ENCODE results near the gene RAP1GAP2. TPM values are rescaled to one million over a fixed set of nuclear protein-coding genes. Genes with fewer than 3 reads are reported as not detected.
"Not testable (repeated sequence)": the region's sequence is repeated elsewhere in the genome, so short reads cannot be mapped to it uniquely, and the experiment has no call there.

The RAP1GAP2 gene
- polyA plus RNA-seq, 4 donors, result 17.6 to 32.1 (median 25.0) TPM

DNA sequence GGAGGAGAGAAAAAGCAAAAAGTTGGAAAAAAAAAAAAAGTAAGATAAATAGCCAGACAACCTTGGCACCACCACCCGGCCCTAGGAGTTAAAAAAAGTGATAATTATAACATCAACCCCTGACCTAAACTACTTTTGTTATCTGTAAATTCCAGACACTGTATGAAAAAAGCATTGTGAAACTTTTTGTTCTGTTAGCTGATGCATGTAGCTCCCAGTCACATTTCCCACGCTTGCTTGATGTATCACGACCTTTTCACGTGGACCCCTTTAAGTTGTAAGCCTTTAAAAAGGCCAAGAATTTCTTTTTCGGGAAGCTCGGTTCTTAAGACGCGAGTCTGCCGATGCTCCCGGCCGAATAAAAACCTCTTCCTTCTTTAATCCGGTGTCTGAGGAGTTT is 10.9 kb upstream of the RAP1GAP2 start:
- not testable (repeated sequence) for DNase-seq (ENCODE audit: low read depth in 4 of 4, low spot score in 2 of 4)

GRCh38 chr17:2786176-2786881 is 9.9 kb upstream of the RAP1GAP2 start:
- peak; percentile 52 to 83 (median 74) for DNase-seq (ENCODE audit: low read depth in 4 of 4, low spot score in 2 of 4)

DNA sequence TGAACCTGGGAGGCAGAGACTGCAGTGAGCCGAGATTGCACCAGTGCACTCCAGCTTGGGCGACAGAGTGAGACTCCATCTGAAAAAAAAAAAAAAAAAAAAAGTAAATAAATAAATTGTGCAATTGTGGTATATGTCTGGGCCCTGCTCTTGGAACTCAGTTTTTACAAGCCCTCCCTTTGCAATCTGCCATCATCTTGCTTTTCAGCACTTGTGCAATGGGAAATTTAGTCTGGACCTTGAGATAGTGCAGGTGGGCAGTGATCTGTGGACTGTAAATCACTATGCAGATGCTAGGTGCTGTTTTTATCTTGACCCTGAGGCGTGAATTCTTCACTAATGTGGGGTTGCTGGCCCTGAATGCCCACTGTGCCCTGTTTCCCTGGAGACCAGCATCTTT is 6.5 kb upstream of the RAP1GAP2 start:
- DNase-seq (ENCODE audit: low read depth in 4 of 4, low spot score in 2 of 4), result no peak

DNA sequence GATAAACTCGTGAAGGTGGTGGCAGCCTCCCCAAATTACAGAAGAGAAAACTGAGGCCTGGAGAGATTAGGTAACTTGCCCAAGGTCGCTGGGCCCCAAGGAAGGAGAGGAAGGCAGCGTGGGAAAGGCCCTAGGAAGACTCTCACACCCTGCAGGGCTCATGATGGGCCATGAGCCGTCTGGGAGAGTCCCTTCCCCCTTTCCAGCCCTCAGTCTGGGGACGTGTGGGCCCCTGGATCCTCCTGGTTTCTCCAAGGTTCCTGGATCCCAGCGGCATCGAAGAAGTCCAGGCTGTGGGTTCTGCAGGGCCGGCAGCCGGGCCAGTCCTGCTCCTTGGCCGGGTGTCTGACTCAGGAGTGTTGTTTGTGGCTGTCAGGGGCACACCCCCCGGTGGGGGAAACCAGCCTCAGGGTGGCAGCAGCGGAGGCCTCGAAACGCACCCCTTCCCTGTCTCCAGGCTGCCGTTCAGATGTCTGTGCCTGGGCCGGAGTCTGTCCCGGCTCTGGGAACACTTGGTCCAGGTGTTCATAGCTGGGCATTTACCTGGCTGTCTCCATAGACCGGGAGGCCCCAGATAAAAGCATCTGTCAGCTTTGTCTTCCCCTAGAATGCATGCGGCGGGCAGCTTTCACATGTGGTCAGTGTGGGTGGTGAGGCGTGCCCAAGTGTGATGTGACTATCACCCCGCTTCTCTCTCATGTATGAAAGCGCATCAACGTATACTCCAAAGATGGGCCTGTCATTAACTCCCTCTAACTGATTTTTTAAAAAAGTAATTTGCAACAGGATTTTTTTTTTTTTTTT is 3.7 kb upstream of the RAP1GAP2 start:
- no peak for DNase-seq (ENCODE audit: low read depth in 4 of 4, low spot score in 2 of 4)

- DNase-seq (ENCODE audit: low read depth in 4 of 4, low spot score in 2 of 4), result no peak
Observed at GRCh38 chr17:2794111-2794803, 2.0 kb upstream of the RAP1GAP2 start.

- DNase-seq (ENCODE audit: low read depth in 4 of 4, low spot score in 2 of 4), result no peak
Observed at GRCh38 chr17:2795441-2796163, 636 bp upstream of the RAP1GAP2 start.

DNA sequence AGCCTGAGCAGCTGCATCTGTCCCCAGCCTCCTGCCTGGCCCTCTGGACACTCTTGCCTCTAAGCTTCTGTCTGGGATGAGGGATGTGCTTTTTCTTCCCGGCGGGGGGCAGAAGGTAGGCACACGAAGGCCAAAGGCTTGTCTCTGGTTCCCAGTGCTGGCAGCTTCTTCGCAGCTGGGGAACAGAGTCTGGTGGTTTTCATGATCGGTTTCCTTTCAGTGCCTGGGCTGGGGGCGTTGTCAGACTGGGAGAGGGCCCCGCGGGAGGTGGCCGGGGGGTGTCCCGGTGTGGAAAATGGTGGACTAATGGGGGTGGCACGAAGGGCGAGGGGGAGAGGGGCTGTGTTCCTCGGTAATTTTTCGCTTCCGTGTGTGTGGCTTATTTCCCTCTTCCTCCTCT is 988 bp downstream of the RAP1GAP2 start:
- no peak for DNase-seq (ENCODE audit: low read depth in 4 of 4, low spot score in 2 of 4)

GRCh38 chr17:2797637-2798036 is 1.4 kb downstream of the RAP1GAP2 start:
- DNase-seq (ENCODE audit: low read depth in 4 of 4, low spot score in 2 of 4), result no peak

GRCh38 chr17:2798188-2798587 is 1.9 kb downstream of the RAP1GAP2 start:
- DNase-seq (ENCODE audit: low read depth in 4 of 4, low spot score in 2 of 4), result no peak

DNA sequence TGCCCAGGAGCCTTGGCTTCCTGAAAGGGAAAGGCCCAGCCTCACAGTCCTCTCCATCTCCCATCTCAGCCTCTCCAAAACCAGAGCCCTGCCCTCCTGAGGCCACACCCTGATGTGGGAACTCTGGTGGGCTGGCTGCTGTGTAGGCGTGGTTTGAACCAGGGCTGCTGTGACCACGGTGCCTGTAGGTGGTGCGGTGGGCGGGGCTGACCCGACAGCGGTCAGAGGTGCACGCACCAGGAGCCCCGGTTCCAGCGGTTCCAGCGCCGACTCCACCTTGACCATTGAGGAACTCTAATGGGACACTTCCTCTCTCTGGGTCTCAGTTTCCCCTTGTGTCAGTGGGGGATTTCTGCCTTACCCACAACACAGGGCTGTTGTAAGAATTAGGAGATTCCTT is 2.4 kb downstream of the RAP1GAP2 start:
- no peak for DNase-seq (ENCODE audit: low read depth in 4 of 4, low spot score in 2 of 4)

DNA sequence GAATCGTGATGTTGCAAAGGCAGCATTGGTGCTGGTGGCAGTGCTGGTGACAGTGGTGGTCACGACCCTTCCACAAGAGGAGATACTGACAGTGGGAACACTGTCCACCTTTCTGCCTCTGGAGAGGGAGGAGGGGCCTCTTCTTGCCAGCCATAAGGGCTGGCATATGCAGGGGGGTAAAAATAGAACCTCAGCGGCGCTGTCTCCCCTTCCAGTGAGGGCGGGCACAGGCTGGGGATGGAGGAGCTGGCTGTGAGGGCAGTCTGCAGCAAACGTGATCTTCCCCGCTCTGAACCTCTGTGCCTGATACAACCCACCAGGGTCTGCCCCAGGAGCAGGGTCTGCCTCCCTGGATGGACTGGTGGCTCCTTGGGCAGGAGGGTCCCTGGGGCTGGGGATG is 3.4 kb downstream of the RAP1GAP2 start:
- no peak for DNase-seq (ENCODE audit: low read depth in 4 of 4, low spot score in 2 of 4)

GRCh38 chr17:2800367-2800766 is 4.1 kb downstream of the RAP1GAP2 start:
- no peak for DNase-seq (ENCODE audit: low read depth in 4 of 4, low spot score in 2 of 4)

- DNase-seq (ENCODE audit: low read depth in 4 of 4, low spot score in 2 of 4), result no peak
Observed at GRCh38 chr17:2801841-2802240, 5.6 kb downstream of the RAP1GAP2 start.

- no peak for DNase-seq (ENCODE audit: low read depth in 4 of 4, low spot score in 2 of 4)
Observed at GRCh38 chr17:2802574-2802973, 6.3 kb downstream of the RAP1GAP2 start.

GRCh38 chr17:2803386-2803785 is 7.1 kb downstream of the RAP1GAP2 start:
- no peak for DNase-seq (ENCODE audit: low read depth in 4 of 4, low spot score in 2 of 4)

DNA sequence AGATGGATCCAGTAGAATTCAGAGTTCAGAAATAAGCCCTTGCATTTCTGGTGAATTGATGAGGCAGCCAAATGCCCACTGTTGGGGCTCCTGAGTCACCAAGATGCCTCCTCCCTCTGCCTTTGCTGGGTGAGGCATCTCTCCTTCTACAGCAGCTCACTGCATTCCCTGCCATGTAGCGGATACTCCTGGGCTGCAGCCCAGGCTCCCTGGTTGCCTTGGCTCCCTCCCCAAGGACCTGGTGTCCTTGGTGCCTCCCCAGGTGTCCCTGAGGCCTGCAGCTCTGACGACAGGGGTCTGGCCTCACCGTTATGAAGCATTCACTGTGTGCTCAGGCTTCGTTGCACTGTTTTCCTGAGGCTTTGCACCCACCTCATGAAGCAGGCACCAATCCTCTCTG is 7.7 kb downstream of the RAP1GAP2 start:
- no peak for DNase-seq (ENCODE audit: low read depth in 4 of 4, low spot score in 2 of 4)

GRCh38 chr17:2804912-2805311 is 8.7 kb downstream of the RAP1GAP2 start:
- no peak for DNase-seq (ENCODE audit: low read depth in 4 of 4, low spot score in 2 of 4)

GRCh38 chr17:2805961-2806360 is 9.7 kb downstream of the RAP1GAP2 start:
- no peak for DNase-seq (ENCODE audit: low read depth in 4 of 4, low spot score in 2 of 4)

- no peak for DNase-seq (ENCODE audit: low read depth in 4 of 4, low spot score in 2 of 4)
Observed at GRCh38 chr17:2808367-2809335, 12.4 kb downstream of the RAP1GAP2 start.

DNA sequence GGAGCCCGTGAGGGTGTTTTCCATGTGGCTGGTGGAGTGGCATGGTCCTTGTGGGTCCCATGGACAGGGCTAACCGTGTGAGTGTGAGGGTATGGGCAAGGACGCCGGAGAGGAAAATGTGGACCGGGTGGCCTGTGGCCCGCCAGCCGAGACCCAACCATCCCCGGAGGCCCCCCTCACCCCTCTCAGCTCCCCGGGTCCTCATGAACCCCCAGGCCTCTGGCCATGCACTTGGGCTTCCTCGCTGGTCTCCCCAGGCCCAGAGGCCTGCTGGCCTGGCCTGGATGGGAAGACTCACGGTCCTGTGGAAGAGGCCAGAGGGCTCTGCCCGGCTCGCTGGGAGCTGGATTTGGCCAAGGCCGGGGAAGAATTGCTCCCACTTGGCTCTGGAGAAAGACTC is 13.1 kb downstream of the RAP1GAP2 start:
- no peak for DNase-seq (ENCODE audit: low read depth in 4 of 4, low spot score in 2 of 4)
